HG02763 (cell line): ENCODE results near the gene ARSB.

Source experiments
- ATAC-seq: cut with Tn5 transposase; IDR thresholded peaks from one replicate; pipeline ENCODE4 v1.9.1; 2021; ENCODE audit warnings: mild to moderate bottlenecking, moderate library complexity; ENCODE audit not compliant: unreplicated experiment

ARSB gene

GRCh38 chr5:78810098-78810920 is 174.8 kb downstream of the ARSB start:
- no peak for ATAC-seq

- ATAC-seq = no peak
Observed at GRCh38 chr5:78809444-78809843, 175.7 kb downstream of the ARSB start.

- ATAC-seq = no peak
Observed at GRCh38 chr5:78808818-78809217, 176.3 kb downstream of the ARSB start.

- ATAC-seq = no peak
Observed at GRCh38 chr5:78808380-78808779, 176.7 kb downstream of the ARSB start.

- no peak for ATAC-seq
Observed at GRCh38 chr5:78806544-78806943, 178.6 kb downstream of the ARSB start.

- ATAC-seq = no peak
Observed at GRCh38 chr5:78805474-78806124, 179.5 kb downstream of the ARSB start.

GRCh38 chr5:78804995-78805394 is 180.1 kb downstream of the ARSB start:
- no peak for ATAC-seq

- no peak for ATAC-seq
Observed at GRCh38 chr5:78803941-78804340, 181.2 kb downstream of the ARSB start.

- no peak for ATAC-seq
Observed at GRCh38 chr5:78803353-78803752, 181.8 kb downstream of the ARSB start.

GRCh38 chr5:78801413-78801812 is 183.7 kb downstream of the ARSB start:
- no peak for ATAC-seq

GRCh38 chr5:78799266-78800017 is 185.7 kb downstream of the ARSB start:
- ATAC-seq = no peak

- no peak for ATAC-seq
Observed at GRCh38 chr5:78798673-78799029, 186.5 kb downstream of the ARSB start.

- no peak for ATAC-seq
Observed at GRCh38 chr5:78797936-78798672, 187.0 kb downstream of the ARSB start.

GRCh38 chr5:78795757-78796156 is 189.4 kb downstream of the ARSB start:
- no peak for ATAC-seq

- no peak for ATAC-seq
Observed at GRCh38 chr5:78794693-78795215, 190.4 kb downstream of the ARSB start.

GRCh38 chr5:78793907-78794662 is 191.0 kb downstream of the ARSB start:
- ATAC-seq = no peak

GRCh38 chr5:78792345-78793055 is 192.6 kb downstream of the ARSB start:
- ATAC-seq = no peak

GRCh38 chr5:78791501-78792100 is 193.5 kb downstream of the ARSB start:
- ATAC-seq = no peak

- ATAC-seq = no peak
Observed at GRCh38 chr5:78787783-78788182, 197.3 kb downstream of the ARSB start.
